NCI-H1105 (cell line): ENCODE measurements around the gene CLDN14.
"Not testable (repeated sequence)": the region's sequence is repeated elsewhere in the genome, so short reads cannot be mapped to it uniquely, and the experiment has no call there.

Experiments
- DNase-seq: peaks from one replicate; lab custom pipeline; 2025; lab: John Stamatoyannopoulos, UW

CLDN14 gene

DNA sequence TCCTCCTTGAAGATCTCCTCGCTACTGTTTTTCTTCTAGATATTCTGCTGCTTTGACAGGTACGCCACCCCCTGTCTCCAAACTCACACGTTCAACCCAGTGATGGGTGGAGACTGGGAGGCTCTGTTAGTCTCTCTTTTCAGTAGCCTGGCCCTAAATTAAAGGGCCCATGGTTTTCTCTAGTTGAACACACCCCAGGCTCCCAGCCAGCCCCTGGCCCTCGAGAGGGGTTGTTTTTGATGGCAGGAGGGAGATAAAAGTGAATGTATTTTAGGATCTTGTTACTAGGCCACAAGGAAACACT lies 21.6 kb upstream of the CLDN14 start:
- DNase-seq = no peak

DNA sequence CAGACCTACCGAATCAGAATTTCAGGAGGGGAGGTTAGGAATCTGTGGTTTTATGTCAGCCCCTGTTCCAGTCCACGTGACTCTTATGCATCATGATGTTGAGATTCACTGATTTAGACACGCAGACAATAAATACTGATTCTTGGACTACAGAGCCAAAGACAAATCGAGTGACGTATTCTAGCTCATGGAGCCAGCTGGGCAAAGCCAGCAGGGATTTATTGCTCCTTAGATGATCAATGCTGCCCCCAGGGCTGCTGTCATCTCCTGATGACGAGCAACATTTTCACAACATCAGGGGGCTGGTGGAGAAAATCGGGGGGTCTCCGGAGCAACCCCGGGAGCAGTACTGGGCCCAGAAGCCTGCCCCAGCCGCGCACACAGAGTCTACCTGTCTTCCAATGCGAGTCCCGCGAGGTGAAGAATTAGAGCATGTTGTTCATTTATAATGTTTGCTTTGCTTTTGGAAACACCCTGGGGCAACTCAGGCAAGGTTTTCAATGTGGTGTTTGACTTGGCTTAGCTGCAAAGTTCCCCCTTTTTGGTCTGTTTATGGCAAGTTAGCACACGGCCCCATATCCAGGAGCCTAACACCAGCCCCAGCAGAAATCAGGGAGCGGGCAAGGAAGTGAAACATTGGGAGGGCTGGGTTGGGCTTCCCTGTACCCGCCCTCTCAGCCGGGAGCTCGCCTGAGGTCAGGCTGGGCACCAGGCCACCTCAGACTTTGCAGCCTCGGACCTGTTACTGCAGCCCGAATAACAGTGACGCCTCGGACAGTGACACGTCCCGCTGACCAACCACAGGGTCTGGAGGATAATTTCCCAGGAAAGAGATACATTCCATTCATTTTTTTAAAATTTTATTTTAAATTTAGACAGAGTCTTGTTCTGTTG lies 19.9 kb upstream of the CLDN14 start:
- no peak for DNase-seq

- DNase-seq = no peak
Measured at GRCh38 chr21:36494557-36494956, 14.6 kb upstream of the CLDN14 start.

DNA sequence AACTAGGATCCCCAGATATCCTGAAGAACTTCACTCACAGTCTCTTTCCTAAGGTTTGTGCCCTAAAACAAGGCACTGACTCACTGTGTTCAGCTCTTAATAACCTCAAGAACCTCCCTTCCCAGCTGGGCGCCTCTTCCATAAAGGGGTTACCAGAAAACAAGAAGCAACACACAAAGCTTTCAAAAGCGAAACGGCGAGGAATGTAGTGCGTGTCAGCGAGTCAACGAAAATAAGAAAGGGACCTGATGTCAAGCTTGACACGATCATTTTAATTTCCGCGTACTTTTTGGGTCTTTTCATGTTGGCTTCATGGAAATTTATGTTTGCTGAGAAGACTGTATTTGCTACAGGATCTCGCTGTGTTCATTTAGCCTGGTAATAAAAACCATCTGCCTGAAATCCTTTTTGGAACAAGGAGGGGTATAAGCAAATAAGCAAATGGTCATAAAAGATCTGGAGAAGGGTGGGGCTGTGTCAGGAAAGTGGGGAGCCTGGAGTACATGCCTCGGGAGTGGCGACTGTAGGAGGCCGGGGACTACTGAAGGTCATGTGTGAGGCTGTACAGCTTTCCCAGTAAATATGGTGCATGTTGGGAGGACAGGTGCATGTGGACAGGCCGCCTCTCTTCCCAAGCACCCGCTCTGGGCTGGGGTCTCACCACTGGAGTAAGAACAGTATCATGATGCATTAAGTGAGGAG lies 11.4 kb upstream of the CLDN14 start:
- DNase-seq = no peak

- no peak for DNase-seq
Measured at GRCh38 chr21:36489776-36490165, 9.8 kb upstream of the CLDN14 start.

- DNase-seq = no peak
Measured at GRCh38 chr21:36489103-36489775, 9.3 kb upstream of the CLDN14 start.

DNA sequence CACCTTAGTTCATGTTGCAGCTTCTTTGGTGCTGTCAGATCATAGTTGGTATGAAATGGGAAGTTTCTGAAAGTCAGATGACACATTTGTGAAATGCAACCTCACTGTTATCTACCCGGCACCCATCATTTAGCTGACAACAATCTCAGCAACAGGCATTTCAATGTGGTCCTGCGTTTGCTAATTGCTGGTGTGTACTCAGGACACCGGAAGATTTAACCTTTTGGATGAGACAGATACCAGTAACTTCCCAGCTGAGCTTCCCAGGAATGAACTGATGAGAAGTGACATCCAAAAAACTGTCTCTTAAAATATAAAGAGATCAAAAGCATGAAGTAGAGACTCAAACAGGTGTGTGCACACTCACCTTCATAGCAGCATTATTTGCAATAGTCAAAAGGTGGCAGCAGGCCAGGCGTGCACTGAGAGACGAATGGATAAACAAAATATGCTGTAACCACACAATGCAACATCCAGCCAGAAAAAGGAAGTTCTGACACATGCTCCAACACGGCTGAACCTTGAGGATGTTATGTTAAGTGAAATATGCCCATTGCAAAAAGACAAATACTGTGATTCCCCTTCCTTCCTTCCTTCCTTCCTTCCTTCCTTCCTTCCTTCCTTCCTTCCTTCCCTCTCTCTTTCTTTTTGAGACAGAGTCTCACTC lies 7.9 kb upstream of the CLDN14 start:
- no peak for DNase-seq

- DNase-seq = no peak
Measured at GRCh38 chr21:36486246-36486645, 6.3 kb upstream of the CLDN14 start.

- no peak for DNase-seq
Measured at GRCh38 chr21:36485476-36485875, 5.6 kb upstream of the CLDN14 start.

DNA sequence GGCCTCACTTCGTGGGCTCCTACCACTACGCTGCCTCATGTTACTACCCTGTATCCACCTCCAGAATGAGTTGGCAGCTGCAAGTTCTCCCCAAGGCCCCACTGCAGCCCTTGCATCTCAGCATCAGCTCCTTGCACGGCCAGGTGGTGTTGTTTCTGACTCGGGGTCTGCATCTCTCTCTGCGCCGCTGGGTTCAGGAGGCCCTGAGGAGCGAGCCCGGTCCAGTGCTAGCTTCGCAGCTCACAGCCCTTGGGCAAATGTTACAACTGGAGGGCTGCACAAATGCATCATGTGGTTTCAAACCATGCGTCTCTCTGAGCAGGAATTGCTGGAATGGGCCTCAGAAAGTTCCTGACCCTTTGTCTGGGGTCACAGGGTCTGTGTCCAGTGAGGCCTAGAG lies 3.2 kb upstream of the CLDN14 start:
- DNase-seq = no peak

- no peak for DNase-seq
Measured at GRCh38 chr21:36482673-36483072, 2.8 kb upstream of the CLDN14 start.

DNA sequence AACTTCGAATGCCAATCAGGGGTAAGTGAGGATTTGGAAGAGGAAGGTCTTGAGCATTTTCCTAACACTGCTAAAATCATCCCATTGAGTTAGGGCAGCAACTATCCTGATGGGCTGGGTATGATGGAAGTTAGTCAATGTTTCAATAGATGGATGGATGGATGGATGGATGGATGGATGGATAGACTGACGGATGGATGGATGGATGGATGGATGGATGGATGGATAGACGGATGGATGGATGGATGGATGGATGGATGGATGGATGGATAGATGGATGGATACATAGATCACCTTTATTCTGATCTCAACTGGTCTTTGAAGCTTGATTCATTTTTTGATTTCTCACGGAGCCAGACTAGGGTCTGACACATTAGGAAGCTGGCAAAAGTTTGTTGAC lies 2.3 kb upstream of the CLDN14 start:
- no peak for DNase-seq

GRCh38 chr21:36481639-36482038 lies 1.7 kb upstream of the CLDN14 start:
- DNase-seq = no peak

DNA sequence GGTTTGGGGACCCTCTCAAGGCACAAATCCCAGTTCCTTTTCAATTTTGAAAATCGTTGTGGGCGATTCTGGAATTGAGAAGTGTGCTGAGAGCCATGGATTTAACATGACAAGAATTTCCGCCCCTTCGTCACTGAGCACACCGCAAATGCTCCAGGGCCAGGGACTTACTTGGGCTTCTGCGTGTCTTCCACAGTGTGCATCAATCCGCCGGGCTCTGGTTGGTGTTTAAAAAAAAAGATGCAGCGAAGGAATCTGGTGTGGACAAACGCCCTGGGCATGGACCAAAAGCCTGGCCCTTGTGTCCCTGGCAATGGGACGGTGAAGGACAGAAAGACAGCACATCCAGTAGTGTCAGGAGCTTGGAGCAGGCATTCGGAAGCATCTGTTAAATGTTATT lies 696 bp upstream of the CLDN14 start:
- no peak for DNase-seq

DNA sequence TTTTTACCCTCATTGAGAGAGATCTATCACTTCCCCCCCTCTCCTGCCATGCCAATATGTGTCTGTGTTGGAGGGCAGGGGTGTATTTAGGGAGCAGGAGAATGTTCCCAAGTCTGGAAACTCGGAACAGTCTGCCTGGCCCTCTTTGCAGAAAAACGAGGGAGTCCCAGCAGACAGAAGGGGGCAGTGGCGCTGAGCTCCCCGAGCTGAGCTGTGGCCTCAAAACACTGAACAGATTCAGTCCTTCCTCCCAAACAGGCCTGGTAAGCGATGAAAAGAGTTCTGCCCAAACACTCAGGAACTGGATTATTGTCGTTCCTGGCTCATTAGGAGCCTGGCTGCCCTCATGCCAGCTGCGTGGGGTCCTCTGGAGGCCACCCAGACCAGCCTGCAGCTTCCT lies 981 bp downstream of the CLDN14 start:
- DNase-seq = no peak

DNA sequence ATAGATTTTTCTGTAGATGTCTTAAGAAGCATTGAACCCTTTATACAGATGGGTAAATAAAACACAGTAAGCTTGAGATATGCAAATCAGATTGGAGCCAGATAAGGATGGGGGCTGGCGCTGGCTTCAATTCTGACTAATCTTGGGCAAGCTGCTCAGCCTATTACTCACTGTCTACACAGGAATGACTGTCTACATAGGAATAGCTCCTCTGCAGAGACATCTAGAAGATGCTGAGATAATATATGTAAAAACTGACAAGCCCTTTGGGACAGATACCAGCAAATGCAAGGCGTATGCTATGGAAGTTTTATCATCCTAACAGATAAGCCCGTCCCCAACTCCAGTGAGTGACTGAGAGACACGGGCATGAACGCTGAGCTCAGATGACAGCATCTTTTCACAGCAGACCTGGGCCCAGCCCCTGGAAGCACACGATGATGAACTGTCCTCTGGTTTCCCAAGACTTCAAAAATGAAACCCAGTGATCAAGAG lies 1.7 kb downstream of the CLDN14 start:
- no peak for DNase-seq

GRCh38 chr21:36477559-36477958 lies 2.4 kb downstream of the CLDN14 start:
- no peak for DNase-seq

GRCh38 chr21:36477001-36477400 lies 2.9 kb downstream of the CLDN14 start:
- no peak for DNase-seq

GRCh38 chr21:36476541-36476940 lies 3.4 kb downstream of the CLDN14 start:
- not testable (repeated sequence) for DNase-seq

- DNase-seq = no peak
Measured at GRCh38 chr21:36474591-36474990, 5.3 kb downstream of the CLDN14 start.

- DNase-seq = no peak
Measured at GRCh38 chr21:36473203-36473602, 6.7 kb downstream of the CLDN14 start.

DNA sequence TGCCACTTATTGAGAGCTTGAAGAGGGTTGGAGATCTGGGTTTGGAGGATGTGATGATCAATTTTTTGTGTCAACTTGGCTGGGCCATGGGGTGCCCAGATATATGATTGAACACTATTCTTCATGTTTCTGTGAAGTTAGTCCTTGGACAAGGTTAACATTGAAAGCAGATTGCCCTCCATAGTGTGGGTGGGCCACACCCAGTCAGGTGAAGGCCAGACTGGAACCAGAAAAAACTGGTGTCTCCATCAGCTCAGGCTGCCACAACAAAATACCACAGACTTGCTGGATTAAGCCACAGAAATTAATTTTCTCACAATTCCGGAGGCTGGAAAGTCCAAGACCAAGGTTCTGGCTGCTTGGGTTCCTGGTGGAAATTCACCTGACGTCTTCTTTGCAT lies 7.5 kb downstream of the CLDN14 start:
- no peak for DNase-seq
